GM12864 (cell line): ENCODE data around the gene NET1.

Experiments
- DNase-seq: peaks from one replicate; pipeline ENCODE4 v3.0.0-alpha.2; 2011; ENCODE audit warnings: low read depth
- H3K4me3 ChIP-seq: 2 replicates; pipeline ENCODE4 v1.5.1; 2011; ENCODE audit warnings: mild to moderate bottlenecking, low read depth, low read length, control low read depth
- CTCF ChIP-seq: IDR thresholded peaks from 2 replicates; pipeline ENCODE4 v1.5.1; 2011; ENCODE audit warnings: low read depth, mild to moderate bottlenecking, moderate library complexity, low read length, control low read depth, inconsistent platforms; ENCODE audit errors: missing control alignments

Gene NET1

GRCh38 chr10:5412277-5412941, at the start of gene NET1:
TSS of gene NET1 (plus strand) at chr10:5412557. CDS start at chr10:5412693, 136 bp downstream.
- H3K4me3 ChIP-seq = peak within 1 kb of the TSS; percentile 87
- TF ChIP-seq CTCF = no peak
- DNase-seq = peak; percentile 36

GRCh38 chr10:5362873-5363272, 49.5 kb upstream of the NET1 start:
- DNase-seq = no peak
- H3K4me3 ChIP-seq = no peak overlapping the region
- TF ChIP-seq CTCF = no peak

- no peak for TF ChIP-seq CTCF
- DNase-seq = no peak
- H3K4me3 ChIP-seq = no peak overlapping the region
Observed at GRCh38 chr10:5364374-5364773, 48.0 kb upstream of the NET1 start.

- DNase-seq = no peak
- no peak within 1 kb of the TSS for H3K4me3 ChIP-seq
- TF ChIP-seq CTCF = no peak
Observed at GRCh38 chr10:5364890-5365338, 47.4 kb upstream of the NET1 start, which contains the start of gene UCN3. TSS of gene UCN3 (plus strand) at chr10:5364966. CDS start at chr10:5373721, 8,755 bp downstream.

GRCh38 chr10:5365928-5366327, 46.4 kb upstream of the NET1 start:
- no peak for TF ChIP-seq CTCF
- no peak overlapping the region for H3K4me3 ChIP-seq
- no peak for DNase-seq

- no peak for DNase-seq
- H3K4me3 ChIP-seq = no peak overlapping the region
- no peak for TF ChIP-seq CTCF
Observed at GRCh38 chr10:5369362-5370158, 42.8 kb upstream of the NET1 start.
